ENCODE measurements around the gene GPR31. TPM values are rescaled to one million over a fixed set of nuclear protein-coding genes. Genes with fewer than 3 reads are reported as not detected.

GPR31 gene
- polyA plus RNA-seq, 1 donor: not detected

GRCh38 chr6:167118006-167118405 lies 39.8 kb downstream of the GPR31 start:
- no peak for DNase-seq

- DNase-seq: no peak
Measured at GRCh38 chr6:167116838-167117228, 40.9 kb downstream of the GPR31 start.

- DNase-seq: no peak
Measured at GRCh38 chr6:167116109-167116837, 41.5 kb downstream of the GPR31 start.

GRCh38 chr6:167115054-167115453 lies 42.7 kb downstream of the GPR31 start:
- DNase-seq: no peak

- DNase-seq: no peak
Measured at GRCh38 chr6:167113935-167114910, 43.6 kb downstream of the GPR31 start.

GRCh38 chr6:167113047-167113754 lies 44.6 kb downstream of the GPR31 start:
- no peak for DNase-seq

- no peak for DNase-seq
Measured at GRCh38 chr6:167112421-167112820, 45.4 kb downstream of the GPR31 start.

- DNase-seq: no peak
Measured at GRCh38 chr6:167111597-167111996, 46.2 kb downstream of the GPR31 start.

- no peak for DNase-seq
Measured at GRCh38 chr6:167109651-167110050, 48.1 kb downstream of the GPR31 start.

- DNase-seq: no peak
Measured at GRCh38 chr6:167108278-167108677, 49.5 kb downstream of the GPR31 start.

GRCh38 chr6:167107787-167108186 lies 50.0 kb downstream of the GPR31 start:
- no peak for DNase-seq

GRCh38 chr6:167106406-167106805 lies 51.4 kb downstream of the GPR31 start:
- DNase-seq: no peak

Other genes with a start within 250 kb of the GPR31 start
- 55.2 TPM for gene RNASET2, start 201.4 kb downstream of the GPR31 start, polyA plus RNA-seq (ENCODE audit: insufficient read length)
- 56.8 TPM for gene CEP43, start 158.6 kb downstream of the GPR31 start, polyA plus RNA-seq (ENCODE audit: insufficient read length)
- 0.20 TPM for gene CCR6, start 34.9 kb downstream of the GPR31 start, polyA plus RNA-seq (ENCODE audit: insufficient read length)
- gene UNC93A, start 133.3 kb upstream of the GPR31 start, polyA plus RNA-seq (ENCODE audit: insufficient read length): 8.3 TPM
- gene TTLL2, start 167.1 kb upstream of the GPR31 start, polyA plus RNA-seq (ENCODE audit: insufficient read length): 1.00 TPM